Stimulated activated CD8-positive, alpha-beta memory T cell treated with anti-CD3 and anti-CD28 coated beads, Interleukin-7, amount 100 ng/mL, for 1 hour (primary cell): ENCODE data around the gene IL1A.

ENCODE experiments used
- DNase-seq, 2 donors: peaks; one replicate each; pipeline ENCODE4 v3.0.0-alpha.2; 2020; ENCODE audit warnings: low read depth in 2 of 2

IL1A gene

GRCh38 chr2:112792419-112792818 is 8.1 kb upstream of the IL1A start:
- no peak for DNase-seq

DNA sequence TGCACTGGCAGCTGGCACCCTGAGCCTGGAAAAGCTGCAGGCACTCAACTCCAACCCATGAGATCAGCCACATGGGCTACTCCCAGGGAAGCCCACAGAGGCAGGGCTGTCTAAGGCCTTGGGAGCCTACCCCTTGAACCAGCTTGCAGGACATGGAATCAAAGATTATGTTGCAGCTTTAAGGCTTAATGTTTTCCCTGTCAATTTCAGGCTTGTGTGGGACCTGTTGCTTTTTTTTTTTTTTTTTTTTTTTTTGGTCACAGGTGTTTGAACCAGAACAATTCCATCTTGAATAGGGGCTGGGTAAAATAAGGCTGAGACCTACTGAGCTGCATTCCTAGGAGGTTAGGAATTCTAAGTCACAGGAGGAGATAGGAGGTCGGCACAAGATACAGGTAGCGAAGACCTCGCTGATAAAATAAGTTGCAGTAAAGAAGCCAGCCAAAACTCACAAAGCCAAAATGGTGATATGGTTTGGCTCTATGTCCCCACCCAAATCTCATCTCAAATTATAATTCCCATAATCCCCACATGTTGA is 7.5 kb upstream of the IL1A start:
- DNase-seq = no peak

- DNase-seq = no peak
These were observed 6.7 kb upstream of the IL1A start for GRCh38 chr2:112791019-112791418.

DNA sequence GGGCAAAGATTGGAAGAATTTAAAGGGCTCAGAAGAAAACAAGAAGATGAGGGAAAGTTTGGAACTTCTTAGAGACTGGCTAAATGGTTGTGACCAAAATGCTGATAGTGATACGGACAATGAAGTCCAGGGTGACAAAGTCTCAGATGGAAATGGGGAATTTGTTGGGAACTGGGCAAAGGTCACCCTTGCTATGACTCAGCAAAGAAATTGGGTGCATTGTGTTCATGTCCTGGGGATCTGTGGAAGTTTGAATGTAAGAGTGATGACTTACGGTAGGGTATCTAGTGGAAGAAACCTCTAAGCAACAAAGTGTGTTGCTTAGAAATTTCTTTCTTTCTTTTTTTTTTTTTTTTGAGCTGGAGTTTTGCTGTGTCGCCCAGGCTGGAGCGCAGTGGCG is 6.0 kb upstream of the IL1A start:
- no peak for DNase-seq

DNA sequence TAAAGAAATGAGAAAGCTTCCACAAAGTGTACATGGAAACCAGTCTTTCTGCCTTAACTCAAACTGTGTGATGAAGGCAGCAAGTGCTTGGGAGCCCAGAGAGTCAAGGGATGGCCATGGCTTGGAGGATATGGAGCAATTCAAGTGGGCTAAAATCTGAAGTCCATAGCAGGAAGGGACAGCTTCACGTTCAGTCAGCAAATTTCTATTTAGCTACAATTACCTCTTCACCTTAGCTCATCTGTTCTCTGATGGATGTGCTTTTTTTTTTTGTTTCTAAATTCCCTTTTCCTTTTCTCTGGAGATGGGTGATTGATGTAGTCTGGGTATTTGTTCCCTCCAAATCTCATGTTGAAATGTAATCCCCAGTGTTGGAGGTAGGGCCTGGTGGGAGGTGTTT is 4.9 kb upstream of the IL1A start:
- no peak for DNase-seq

- no peak for DNase-seq
These were observed 4.4 kb upstream of the IL1A start for GRCh38 chr2:112788653-112789052.

DNA sequence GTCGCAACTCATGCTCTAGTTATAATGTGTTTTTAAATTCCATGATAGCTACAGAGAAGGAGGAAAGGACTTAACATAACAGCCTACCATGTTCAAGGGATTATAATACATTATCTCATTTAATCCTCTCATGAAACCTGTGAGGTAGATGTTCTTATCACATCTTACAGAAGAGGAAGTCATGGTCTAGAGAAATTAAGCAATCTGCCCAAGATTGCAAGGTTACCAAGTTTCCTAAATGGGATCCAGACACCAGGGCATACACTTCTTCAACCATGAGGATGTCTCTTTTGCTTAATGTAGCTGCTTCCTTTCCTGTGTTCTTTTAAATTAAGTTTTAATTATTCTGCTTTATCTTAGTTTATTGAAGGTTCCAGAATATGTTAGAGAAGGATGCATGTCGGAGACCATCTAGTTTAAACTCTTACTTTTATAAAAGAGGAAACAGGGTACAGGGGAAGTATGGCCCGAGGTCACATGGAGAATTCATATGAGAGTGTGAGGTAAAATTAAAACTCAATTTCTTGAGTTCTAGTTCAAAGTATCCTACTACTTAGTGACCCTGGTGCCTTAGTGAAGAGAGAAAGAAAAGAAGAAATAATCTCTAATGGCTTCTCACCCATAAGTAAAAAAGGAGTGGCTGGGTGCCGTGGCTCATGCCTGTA is 3.6 kb upstream of the IL1A start:
- DNase-seq = no peak

- DNase-seq = no peak
These were observed 3.0 kb upstream of the IL1A start for GRCh38 chr2:112787294-112787693.

GRCh38 chr2:112783187-112783714 is 1.0 kb downstream of the IL1A start:
- DNase-seq = no peak

DNA sequence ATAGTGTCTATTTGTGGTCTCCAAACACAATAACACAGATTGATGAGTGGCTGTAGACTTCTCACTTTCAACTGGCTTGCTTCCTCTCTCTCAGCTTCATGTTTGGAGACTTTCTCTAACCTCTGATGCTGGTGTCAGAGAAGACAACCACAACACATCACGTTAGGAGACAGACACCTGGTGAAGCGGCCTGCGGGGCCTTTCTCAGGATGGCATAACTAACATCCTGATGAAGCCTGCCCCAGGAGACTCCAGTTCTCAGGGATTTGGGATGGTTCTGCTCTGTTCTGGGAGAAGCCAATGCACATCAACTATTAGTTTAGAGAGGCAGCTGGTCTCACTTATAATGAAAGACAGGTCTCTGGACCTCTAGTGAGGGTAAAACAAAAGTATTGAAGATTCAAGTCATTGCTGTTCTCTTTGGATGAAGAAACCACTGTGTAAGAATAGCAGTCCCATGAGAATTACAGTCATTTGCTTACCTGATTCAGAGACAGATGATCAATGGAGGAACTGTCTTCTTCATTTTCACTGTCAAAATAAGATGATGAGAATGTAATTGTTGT is 2.0 kb downstream of the IL1A start:
- DNase-seq = no peak

DNA sequence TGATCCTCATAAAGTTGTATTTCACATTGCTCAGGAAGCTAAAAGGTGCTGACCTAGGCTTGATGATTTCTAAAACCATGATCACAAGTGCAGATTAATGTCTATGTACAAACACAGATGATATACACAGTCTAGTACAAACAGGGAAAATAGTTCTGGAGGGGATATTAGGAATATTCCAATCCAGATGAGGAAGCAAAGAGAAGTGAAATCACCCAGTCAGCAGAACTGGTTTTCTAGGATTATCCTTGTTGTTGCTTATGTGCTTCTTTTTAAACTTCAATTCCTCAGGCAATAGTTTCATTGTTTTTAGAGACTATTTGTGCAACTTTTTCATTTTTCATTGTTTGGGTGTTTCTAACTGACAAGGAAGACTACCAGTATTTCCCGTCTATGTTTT is 4.7 kb downstream of the IL1A start:
- no peak for DNase-seq

- no peak for DNase-seq
These were observed 7.3 kb downstream of the IL1A start for GRCh38 chr2:112777036-112777435.

- DNase-seq = no peak
These were observed 8.2 kb downstream of the IL1A start for GRCh38 chr2:112776113-112776512.

GRCh38 chr2:112774536-112775285 is 9.6 kb downstream of the IL1A start:
- DNase-seq = no peak

DNA sequence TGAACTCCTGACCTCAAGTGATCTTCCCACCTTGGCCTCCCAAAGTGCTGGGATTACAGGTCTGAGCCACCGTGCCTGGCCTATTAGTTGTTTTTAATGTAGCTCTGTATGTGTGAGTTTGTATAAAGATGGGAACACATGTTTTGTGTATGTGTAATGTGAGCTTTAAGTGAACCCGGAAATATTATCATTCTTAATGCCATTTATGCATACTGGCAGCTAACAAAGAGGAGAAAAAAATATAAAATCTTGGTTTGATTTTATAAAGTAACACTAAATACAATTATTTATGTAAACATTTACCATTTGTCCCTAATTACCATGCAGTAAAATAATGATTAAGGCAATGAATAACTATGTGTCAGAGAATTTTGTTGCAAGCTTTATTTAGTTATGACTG is 10.7 kb downstream of the IL1A start:
- DNase-seq = no peak

- DNase-seq = no peak
These were observed 11.3 kb downstream of the IL1A start for GRCh38 chr2:112772911-112773475.

- no peak for DNase-seq
These were observed 12.0 kb downstream of the IL1A start for GRCh38 chr2:112772322-112772721.

DNA sequence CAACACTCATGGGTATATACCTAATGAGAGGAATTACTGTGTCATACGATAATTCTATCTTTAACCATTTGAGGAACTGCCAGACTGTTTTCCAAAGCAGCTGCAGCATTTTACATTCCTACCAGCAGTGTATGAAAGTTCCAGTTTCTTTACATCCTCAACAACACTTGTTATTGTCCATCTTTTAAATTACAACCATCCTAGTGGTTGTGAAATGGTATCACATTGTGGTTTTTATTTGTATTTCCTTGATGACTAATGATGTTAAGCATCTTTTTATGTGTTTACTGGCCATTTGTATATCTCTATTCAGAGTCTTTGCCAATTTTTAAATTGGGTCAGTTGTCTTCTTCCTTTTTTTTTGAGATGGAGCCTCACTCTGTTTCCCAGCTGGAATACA is 15.9 kb downstream of the IL1A start:
- no peak for DNase-seq

- DNase-seq = no peak
These were observed 16.5 kb downstream of the IL1A start for GRCh38 chr2:112767693-112768330.

GRCh38 chr2:112765251-112765650 is 19.0 kb downstream of the IL1A start:
- DNase-seq = no peak

- peak; percentile 88 to 91 for DNase-seq
These were observed 19.9 kb downstream of the IL1A start, which contains the start of gene CKAP2L for GRCh38 chr2:112764071-112765044. Gene CKAP2L, minus strand, starts transcription at chr2:112764609. Its CDS starts 11 bp downstream, at chr2:112764598.
